Rectal smooth muscle tissue (tissue), 1 donor: Measurements from ENCODE around the gene MYORG.
A peak's percentile ranks its signal among the peaks of the same experiment; 100 is the strongest.

Experiments
- H3K27ac ChIP-seq: one replicate; pipeline ENCODE4 v1.7.0; 2013; ENCODE audit warnings: low read depth, low read length, inconsistent platforms
- H3K27me3 ChIP-seq: one replicate; pipeline ENCODE4 v1.7.0; 2013; ENCODE audit warnings: low read length; ENCODE audit not compliant: control insufficient read depth, insufficient read depth
- H3K36me3 ChIP-seq: one replicate; pipeline ENCODE4 v1.7.0; 2013; ENCODE audit warnings: low read length; ENCODE audit not compliant: control insufficient read depth, insufficient read depth
- H3K4me1 ChIP-seq: one replicate; pipeline ENCODE4 v1.7.0; 2013; ENCODE audit warnings: low read length; ENCODE audit not compliant: control insufficient read depth, insufficient read depth
- H3K4me3 ChIP-seq: one replicate; pipeline ENCODE4 v1.7.0; 2013; ENCODE audit warnings: low read length
- H3K9ac ChIP-seq: one replicate; pipeline ENCODE4 v1.7.0; 2013; ENCODE audit warnings: low read length

MYORG gene

DNA sequence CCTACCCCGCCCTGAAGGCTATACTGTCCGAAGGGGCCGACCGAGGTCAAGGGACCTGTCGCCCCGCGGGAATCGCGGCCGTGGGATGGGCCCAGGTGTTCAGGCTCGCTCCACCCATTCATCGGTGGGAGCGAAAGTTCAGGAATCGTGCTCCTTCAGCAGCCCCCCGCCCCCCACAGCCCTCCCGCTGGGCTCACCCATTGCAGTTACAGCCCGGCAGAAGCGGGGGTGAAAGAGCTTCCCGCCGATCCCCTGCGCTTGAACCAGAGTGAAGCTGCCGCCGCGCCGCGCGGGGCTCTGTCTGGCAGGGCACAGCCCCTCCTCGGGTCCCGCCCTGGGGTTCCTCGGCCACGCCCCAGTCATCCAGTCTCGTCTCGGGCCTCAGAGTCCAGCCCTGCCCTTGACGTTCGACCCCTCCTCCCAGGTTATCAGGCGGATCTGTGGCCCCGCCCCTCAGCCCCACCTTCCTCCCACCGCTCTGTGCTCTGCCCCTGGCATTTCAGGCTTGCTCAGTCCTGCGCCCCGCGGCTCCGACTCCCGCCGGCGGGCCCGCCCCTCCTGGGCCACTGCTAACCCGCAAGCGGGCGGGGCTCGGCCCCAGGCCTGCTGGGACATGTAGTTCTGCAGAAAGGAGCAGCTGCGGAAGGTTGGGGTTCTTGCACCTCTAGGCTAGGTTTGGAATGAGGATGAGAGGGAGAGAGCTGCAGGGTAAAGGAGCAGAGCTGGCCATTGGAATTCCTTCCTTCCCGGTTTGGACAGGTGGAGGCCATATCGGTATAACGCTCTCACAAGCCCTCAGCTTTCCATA, at the start of gene MYORG:
Gene MYORG, minus strand, starts transcription at position 303 of the 808 bp plus-strand sequence. CDS start 3,955 bp downstream, outside the sequence.
- no peaks in the 10 kb centered on the region for H3K27me3 ChIP-seq
- peaks cover 19% of the 10 kb centered on the region for H3K4me1 ChIP-seq
- no peaks in the 10 kb centered on the region for H3K36me3 ChIP-seq
- peak within 1 kb of the TSS; percentile 91 for H3K4me3 ChIP-seq
- H3K9ac ChIP-seq = peak within 1 kb of the TSS; percentile 87
- H3K27ac ChIP-seq = peak within 1 kb of the TSS; percentile 86

DNA sequence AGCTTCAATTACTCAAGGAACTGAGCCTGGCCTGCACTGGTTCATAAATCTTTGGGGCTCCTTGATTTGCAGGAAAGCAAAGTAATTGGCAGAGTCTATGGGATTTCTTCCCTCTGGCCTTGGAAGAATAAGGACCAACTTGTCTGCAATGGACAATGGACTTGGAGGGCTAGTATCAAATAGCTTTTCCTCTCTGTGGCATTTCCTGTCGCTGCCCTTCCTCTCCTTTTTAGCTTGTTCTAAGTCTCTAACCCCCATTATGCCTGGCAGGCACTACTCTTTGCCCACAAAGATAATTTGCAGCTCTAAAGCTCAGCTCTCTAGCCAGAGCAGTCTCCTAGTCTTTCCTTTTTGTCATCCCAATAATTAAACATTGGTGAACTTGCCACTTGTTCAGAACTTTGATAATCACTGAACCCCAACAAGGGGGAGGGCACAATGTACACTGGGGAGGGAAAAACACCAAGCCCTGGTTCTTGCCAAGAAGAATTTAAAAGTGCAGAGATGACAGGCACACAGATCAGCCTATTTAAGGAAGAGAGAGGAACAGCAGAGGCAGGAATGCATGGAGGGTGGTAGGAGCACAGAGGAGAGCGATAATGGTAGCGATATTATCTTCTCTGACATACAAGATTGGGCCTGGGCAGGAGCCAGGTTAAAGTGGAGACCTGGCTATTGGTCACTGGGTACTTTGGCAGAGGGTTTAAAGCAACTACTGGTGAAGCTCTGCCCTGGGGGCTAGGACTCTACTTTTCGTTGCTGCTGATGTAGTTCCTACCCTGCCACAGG, 43.2 kb upstream of the MYORG start:
- no peaks in the 10 kb centered on the region for H3K36me3 ChIP-seq
- no peaks in the 10 kb centered on the region for H3K27me3 ChIP-seq
- no peak overlapping the region for H3K27ac ChIP-seq
- no peak overlapping the region for H3K9ac ChIP-seq
- H3K4me3 ChIP-seq = no peak overlapping the region
- H3K4me1 ChIP-seq = no peaks in the 10 kb centered on the region

DNA sequence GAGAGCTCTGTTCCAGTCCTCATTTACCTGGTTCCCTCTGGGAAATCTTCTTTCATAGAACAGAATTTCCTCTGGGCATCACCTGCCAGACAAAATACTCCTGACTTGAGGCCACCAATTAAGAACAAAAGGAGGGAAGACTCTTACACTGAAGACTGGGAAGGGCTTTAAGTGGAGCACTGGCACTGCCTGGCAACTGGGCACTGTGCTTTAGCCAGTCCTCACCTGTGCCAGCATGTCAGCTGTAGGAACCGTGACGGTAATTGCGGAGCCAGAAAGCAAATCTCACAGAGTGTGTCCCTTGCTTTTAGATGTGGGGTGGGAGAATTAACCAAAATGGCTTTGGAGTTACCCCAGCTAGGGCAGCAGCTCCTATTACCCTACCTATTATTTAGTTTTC, 41.0 kb upstream of the MYORG start:
- Histone ChIP-seq H3K36me3 (no peaks in the 10 kb centered on the region), H3K27me3 (no peaks in the 10 kb centered on the region), H3K9ac (no peak overlapping the region), H3K27ac (no peak overlapping the region), H3K4me3 (no peak overlapping the region), H3K4me1 (no peaks in the 10 kb centered on the region)

DNA sequence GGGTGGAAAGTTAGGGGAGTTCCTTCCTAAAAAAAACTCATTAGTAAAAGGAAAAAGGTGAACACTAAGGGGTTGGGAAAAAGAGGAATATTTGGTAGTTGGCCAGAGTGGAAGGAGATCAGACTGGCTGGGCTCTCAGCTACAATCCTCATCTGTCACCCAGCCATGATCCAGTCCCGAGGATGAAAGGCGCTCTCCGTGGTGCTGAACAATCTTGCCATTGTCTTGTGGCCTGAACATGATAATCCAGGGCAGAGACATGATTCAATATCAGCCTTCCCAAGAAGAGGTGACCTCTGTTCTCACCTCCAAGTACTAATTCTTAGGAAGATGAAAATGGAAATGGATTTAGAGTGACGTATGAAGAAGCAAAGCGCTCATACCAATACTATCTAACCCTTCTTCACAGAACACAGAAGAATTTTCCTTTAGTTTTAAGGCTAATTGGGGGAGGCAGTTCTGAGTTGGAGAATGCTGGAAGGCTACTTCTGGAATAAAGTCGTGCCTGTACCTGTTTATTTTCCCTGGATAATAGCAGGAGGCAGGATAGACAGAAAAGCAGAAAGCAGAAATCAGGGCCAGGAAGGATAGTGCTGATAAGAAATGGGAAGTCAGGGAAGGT, 36.6 kb upstream of the MYORG start:
- Histone ChIP-seq H3K4me1 (no peaks in the 10 kb centered on the region), H3K9ac (no peak overlapping the region), H3K27ac (no peak overlapping the region)

DNA sequence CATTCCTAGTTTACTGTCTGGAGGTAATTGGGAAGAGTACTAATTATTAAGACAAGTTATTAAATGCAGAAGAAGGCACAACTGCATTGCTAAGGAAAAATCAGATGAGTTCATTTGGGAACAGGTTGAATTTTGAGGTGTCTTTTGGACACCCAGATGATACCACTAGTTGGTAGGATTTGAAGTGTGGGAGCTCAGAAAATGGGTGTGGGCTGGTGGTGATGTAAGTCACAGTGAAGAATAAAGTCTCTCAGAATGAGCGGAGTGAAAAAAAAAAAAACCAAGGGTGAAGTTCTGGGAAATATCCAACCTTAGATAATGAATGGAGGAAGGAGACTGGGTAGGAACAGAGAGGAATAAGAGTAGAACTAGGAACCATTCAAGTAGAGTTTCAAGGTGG, 35.6 kb upstream of the MYORG start:
- Histone ChIP-seq H3K4me3 (no peak overlapping the region), H3K27me3 (no peaks in the 10 kb centered on the region), H3K27ac (no peak overlapping the region), H3K36me3 (no peaks in the 10 kb centered on the region), H3K4me1 (no peaks in the 10 kb centered on the region), H3K9ac (no peak overlapping the region)

More for the DNA sequence above, 36.6 kb upstream of the MYORG start:
- no peak overlapping the region for H3K4me3 ChIP-seq
- H3K36me3 ChIP-seq = no peaks in the 10 kb centered on the region
- no peaks in the 10 kb centered on the region for H3K27me3 ChIP-seq

DNA sequence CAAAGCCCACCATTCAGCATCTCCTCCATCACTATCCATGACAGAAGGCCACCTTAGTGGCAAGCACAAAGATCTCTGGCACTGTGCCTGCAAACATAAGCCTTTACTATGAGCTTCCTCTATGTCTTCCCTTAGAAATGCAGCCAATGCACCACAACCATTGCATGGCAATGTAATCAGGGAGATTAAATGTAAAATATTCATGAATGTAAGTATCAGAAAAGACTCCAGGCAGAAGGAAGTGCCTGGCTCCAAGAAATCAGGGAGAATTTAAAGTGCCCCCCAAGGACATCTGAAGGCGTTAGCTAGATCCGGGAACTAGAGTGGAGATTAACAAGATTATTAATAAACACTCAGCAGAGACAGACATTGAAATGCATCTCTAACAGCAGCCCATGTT, 32.5 kb upstream of the MYORG start:
- Histone ChIP-seq H3K27ac (no peak overlapping the region), H3K9ac (no peak overlapping the region), H3K27me3 (no peaks in the 10 kb centered on the region), H3K4me1 (no peaks in the 10 kb centered on the region), H3K4me3 (no peak overlapping the region), H3K36me3 (no peaks in the 10 kb centered on the region)

DNA sequence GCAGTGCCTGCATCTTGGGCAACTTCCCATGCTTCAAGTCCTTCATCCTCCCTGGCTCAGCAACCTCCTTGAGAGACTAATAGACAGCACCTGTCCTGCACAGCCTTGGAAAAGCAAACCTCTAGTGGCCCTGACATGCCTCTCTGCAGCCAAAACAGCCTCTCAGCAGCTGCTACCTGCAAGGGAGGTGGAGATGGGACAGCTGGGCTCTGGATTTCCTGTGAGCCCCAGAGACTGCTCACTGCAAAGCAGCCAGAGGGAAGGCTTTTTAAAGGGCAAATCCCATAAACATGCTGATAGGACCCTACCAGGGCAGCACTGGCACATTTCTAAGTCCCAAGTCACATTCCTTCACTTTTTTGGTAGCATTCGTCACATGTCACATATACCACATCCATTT, 31.5 kb upstream of the MYORG start:
- H3K27ac ChIP-seq = no peak overlapping the region
- no peaks in the 10 kb centered on the region for H3K27me3 ChIP-seq
- peaks cover 3% of the 10 kb centered on the region for H3K36me3 ChIP-seq
- no peak overlapping the region for H3K9ac ChIP-seq
- H3K4me1 ChIP-seq = no peaks in the 10 kb centered on the region
- H3K4me3 ChIP-seq = no peak overlapping the region

DNA sequence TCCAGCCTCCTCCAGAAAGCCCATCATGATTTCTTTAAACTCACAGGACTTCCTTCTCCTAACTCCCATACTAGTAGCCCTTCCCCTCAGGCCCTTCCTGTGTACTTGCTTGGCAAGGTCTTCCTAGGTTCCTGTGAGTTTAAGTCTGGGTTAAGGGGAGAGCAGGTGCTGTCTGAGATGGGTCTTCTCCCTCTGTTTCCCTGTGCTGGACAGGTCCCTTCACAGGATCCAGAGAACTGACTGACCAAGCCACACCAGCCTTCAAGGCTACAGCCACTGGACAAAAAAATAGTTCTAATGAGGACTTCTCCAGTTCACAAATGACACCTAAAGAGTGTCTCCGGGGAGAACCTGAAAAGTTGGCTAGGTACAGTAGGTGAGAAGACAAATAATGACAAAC, 29.5 kb upstream of the MYORG start:
- peaks cover 16% of the 10 kb centered on the region for H3K36me3 ChIP-seq

DNA sequence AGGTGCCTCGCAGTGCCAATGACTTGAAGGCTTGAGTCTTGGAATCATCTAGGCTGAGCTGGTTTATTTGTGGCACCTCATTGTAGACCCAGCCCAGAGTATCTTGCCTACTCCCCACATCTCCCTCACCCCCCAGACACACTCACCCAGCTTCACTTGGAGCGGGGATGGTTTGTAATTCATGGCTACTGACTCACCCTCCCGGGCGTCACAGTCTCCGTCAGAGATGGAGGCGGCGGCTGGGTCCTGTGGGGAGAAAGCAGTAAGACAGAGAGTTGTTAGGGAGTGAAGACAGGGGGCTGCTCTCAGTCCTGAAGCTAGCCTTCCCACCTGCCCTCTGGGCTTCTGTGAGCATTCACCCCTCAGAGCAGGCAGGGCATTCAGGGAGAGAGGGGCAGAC, 29.0 kb upstream of the MYORG start:
- H3K9ac ChIP-seq = no peak overlapping the region
- H3K27me3 ChIP-seq = no peaks in the 10 kb centered on the region
- H3K27ac ChIP-seq = no peak overlapping the region
- H3K36me3 ChIP-seq = peaks cover 18% of the 10 kb centered on the region
- no peak overlapping the region for H3K4me3 ChIP-seq
- H3K4me1 ChIP-seq = no peaks in the 10 kb centered on the region

More for the DNA sequence above, 29.5 kb upstream of the MYORG start:
- Histone ChIP-seq H3K4me1 (no peaks in the 10 kb centered on the region), H3K9ac (no peak overlapping the region), H3K4me3 (no peak overlapping the region), H3K27me3 (no peaks in the 10 kb centered on the region), H3K27ac (no peak overlapping the region)

DNA sequence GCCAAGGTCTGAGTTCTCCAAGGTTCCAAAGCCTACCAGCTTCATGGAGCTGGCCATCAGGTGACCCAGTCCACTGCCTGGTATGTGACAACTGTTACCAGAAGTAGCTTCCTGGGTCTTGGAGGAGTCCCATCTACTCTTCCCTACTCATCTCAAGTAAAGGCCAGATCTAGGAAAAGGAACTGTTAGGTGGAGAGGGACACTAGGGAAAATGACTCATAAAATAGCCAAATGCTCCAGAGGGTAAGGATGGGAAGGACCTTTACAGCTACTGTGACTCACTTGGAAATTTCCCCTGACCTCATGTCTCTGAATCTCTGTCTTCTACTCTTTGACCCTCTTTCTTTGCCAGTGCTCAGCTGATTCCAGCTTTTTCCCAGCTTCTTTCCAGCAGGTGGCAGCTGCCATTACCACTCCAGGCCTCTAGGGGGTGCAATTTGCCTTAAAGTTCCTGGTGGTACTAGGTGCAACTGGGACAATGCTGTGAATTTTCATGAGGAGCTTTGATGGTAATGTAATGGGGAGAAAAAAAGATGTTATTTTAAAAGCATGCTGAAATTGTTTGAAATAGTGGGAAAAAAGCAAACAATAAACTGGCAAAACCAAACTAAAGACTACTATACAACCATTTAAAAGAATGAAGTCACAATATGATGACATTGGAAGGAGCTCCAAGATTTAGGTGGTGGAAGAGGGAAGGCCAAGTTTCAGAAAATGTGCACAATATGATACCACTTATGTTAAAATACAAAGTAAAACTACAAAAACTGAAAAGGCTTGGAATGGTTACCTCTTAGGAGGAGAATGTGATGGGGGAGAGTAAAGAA, 27.1 kb upstream of the MYORG start:
- H3K27ac ChIP-seq = no peak overlapping the region
- no peaks in the 10 kb centered on the region for H3K4me1 ChIP-seq
- no peak overlapping the region for H3K4me3 ChIP-seq
- no peak overlapping the region for H3K9ac ChIP-seq
- peaks cover 18% of the 10 kb centered on the region for H3K36me3 ChIP-seq
- H3K27me3 ChIP-seq = no peaks in the 10 kb centered on the region

DNA sequence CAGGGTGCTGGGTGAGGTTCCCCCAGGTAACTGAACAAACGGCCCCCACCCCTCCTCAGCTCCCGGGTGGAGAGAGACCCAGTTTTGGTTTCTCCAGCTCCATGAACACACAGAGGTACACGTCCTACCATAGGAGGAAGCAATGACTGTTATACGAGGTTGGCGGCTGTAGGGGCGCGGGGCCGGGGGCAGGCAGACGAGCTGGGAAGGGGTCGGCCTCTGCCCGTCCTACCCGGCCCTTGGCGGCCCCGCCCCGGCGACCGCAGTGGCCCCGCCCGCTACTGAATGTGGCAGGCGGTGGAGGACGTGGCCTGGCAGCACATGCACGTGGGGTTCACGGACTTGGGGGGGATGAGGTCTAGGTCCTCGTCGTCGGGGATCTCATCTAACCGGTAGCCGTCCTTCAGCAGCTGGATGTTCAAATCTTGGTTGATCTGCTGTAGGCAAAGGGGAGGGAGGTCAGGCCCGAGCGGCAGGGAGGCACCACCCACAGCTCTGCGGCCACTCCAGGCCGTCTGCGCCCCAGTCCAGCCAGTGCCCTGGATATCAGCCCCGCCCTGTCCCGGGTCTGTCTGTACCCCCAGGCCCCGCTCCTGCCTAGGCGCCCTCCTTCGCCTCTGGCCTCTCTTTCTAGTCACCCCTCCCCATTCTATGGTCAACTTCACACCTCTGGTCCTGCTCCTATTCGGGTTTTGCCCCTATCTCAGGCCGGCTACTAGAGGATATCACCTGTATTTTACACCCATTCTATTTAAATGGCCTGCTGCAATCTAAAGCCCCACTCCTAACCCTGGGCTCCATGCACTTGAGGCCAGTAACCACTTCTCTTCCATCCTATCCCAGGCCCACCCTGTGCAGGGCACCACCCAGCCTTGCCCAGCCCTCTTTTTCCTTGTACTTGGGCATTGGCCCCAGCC, 24.2 kb upstream of the MYORG start:
- no peak overlapping the region for H3K9ac ChIP-seq
- no peaks in the 10 kb centered on the region for H3K27me3 ChIP-seq
- H3K4me1 ChIP-seq = no peaks in the 10 kb centered on the region
- peaks cover 24% of the 10 kb centered on the region for H3K36me3 ChIP-seq
- H3K27ac ChIP-seq = no peak overlapping the region
- no peak overlapping the region for H3K4me3 ChIP-seq
